ENCODE data around the gene RPS23. TPM values are rescaled to one million over a fixed set of nuclear protein-coding genes. Genes with fewer than 3 reads are reported as not detected.

RPS23 gene
- total and polyA plus RNA-seq, 2 experiments from 2014 or later = 2,261 to 3,526 TPM

DNA sequence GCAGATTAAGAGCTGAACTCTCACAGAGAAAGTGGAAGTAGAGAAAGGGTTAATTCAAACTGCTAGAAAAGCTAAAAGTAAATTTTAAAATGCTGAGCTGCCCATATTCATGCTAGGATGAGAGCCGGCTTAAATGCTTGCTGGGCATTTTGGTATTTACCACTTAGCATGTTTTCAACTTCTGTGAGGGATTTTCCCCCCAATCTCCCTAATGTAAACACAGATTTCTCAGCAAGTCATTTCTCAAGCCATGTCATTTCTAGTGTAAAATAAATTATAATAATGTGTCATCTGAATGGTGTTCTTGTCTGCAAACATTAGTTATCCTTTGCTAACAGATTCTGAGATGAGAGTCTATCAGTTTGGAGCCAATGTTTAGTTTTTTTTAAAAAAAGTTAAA is 22.3 kb downstream of the RPS23 start (continued):
- TF ChIP-seq, protein P1, sequence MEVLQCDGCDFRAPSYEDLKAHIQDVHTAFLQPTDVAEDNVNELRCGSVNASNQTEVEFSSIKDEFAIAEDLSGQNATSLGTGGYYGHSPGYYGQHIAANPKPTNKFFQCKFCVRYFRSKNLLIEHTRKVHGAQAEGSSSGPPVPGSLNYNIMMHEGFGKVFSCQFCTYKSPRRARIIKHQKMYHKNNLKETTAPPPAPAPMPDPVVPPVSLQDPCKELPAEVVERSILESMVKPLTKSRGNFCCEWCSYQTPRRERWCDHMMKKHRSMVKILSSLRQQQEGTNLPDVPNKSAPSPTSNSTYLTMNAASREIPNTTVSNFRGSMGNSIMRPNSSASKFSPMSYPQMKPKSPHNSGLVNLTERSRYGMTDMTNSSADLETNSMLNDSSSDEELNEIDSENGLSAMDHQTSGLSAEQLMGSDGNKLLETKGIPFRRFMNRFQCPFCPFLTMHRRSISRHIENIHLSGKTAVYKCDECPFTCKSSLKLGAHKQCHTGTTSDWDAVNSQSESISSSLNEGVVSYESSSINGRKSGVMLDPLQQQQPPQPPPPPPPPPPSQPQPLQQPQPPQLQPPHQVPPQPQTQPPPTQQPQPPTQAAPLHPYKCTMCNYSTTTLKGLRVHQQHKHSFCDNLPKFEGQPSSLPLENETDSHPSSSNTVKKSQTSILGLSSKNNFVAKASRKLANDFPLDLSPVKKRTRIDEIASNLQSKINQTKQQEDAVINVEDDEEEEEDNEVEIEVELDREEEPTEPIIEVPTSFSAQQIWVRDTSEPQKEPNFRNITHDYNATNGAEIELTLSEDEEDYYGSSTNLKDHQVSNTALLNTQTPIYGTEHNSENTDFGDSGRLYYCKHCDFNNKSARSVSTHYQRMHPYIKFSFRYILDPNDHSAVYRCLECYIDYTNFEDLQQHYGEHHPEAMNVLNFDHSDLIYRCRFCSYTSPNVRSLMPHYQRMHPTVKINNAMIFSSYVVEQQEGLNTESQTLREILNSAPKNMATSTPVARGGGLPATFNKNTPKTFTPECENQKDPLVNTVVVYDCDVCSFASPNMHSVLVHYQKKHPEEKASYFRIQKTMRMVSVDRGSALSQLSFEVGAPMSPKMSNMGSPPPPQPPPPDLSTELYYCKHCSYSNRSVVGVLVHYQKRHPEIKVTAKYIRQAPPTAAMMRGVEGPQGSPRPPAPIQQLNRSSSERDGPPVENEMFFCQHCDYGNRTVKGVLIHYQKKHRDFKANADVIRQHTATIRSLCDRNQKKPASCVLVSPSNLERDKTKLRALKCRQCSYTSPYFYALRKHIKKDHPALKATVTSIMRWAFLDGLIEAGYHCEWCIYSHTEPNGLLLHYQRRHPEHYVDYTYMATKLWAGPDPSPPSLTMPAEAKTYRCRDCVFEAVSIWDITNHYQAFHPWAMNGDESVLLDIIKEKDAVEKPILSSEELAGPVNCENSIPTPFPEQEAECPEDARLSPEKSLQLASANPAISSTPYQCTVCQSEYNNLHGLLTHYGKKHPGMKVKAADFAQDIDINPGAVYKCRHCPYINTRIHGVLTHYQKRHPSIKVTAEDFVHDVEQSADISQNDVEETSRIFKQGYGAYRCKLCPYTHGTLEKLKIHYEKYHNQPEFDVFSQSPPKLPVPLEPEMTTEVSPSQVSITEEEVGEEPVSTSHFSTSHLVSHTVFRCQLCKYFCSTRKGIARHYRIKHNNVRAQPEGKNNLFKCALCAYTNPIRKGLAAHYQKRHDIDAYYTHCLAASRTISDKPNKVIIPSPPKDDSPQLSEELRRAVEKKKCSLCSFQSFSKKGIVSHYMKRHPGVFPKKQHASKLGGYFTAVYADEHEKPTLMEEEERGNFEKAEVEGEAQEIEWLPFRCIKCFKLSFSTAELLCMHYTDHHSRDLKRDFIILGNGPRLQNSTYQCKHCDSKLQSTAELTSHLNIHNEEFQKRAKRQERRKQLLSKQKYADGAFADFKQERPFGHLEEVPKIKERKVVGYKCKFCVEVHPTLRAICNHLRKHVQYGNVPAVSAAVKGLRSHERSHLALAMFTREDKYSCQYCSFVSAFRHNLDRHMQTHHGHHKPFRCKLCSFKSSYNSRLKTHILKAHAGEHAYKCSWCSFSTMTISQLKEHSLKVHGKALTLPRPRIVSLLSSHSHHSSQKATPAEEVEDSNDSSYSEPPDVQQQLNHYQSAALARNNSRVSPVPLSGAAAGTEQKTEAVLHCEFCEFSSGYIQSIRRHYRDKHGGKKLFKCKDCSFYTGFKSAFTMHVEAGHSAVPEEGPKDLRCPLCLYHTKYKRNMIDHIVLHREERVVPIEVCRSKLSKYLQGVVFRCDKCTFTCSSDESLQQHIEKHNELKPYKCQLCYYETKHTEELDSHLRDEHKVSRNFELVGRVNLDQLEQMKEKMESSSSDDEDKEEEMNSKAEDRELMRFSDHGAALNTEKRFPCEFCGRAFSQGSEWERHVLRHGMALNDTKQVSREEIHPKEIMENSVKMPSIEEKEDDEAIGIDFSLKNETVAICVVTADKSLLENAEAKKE (CRISPR knock-in tag; IDR thresholded peaks at IDR 0.05) = no peak
- TF ChIP-seq, protein P2, sequence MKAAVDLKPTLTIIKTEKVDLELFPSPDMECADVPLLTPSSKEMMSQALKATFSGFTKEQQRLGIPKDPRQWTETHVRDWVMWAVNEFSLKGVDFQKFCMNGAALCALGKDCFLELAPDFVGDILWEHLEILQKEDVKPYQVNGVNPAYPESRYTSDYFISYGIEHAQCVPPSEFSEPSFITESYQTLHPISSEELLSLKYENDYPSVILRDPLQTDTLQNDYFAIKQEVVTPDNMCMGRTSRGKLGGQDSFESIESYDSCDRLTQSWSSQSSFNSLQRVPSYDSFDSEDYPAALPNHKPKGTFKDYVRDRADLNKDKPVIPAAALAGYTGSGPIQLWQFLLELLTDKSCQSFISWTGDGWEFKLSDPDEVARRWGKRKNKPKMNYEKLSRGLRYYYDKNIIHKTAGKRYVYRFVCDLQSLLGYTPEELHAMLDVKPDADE (IDR thresholded peaks at IDR 0.05) = no peak
- TF ChIP-seq POLR2AphosphoS5 (IDR thresholded peaks at IDR 0.05; ENCODE audit: low read depth) (no peak), STAT1 (IDR thresholded peaks at IDR 0.05; ENCODE audit: unreplicated experiment) (no peak), JUNB (IDR thresholded peaks at IDR 0.05; ENCODE audit: unreplicated experiment) (no peak), ZNF114 (CRISPR knock-in tag; IDR thresholded peaks at IDR 0.05) (no peak), EZH2 (IDR thresholded peaks at IDR 0.05; ENCODE audit: low read depth, unreplicated experiment) (no peak)
- TF ChIP-seq, protein P3, sequence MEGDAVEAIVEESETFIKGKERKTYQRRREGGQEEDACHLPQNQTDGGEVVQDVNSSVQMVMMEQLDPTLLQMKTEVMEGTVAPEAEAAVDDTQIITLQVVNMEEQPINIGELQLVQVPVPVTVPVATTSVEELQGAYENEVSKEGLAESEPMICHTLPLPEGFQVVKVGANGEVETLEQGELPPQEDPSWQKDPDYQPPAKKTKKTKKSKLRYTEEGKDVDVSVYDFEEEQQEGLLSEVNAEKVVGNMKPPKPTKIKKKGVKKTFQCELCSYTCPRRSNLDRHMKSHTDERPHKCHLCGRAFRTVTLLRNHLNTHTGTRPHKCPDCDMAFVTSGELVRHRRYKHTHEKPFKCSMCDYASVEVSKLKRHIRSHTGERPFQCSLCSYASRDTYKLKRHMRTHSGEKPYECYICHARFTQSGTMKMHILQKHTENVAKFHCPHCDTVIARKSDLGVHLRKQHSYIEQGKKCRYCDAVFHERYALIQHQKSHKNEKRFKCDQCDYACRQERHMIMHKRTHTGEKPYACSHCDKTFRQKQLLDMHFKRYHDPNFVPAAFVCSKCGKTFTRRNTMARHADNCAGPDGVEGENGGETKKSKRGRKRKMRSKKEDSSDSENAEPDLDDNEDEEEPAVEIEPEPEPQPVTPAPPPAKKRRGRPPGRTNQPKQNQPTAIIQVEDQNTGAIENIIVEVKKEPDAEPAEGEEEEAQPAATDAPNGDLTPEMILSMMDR (conservative IDR thresholded peaks at IDR 0.05; ENCODE audit: low read depth in 2 of 2) = no peak

All from GM23338 (cell line).